ENCODE data around the gene TMEM272. TPM values are rescaled to one million over a fixed set of nuclear protein-coding genes. Genes with fewer than 3 reads are reported as not detected.

TMEM272 gene
- total RNA-seq, 1 donor from 2014 or later, result 0.12 TPM

GRCh38 chr13:51873837-51874236, 28.9 kb upstream of the TMEM272 start:
- Mint-ChIP-seq H3K27me3 (ENCODE audit: low read depth) (no peaks in the 10 kb centered on the region), H3K36me3 (ENCODE audit: low read depth) (peaks cover 5% of the 10 kb centered on the region), H3K27ac (ENCODE audit: unreplicated experiment) (no peak overlapping the region), H3K4me3 (ENCODE audit: unreplicated experiment) (no peak overlapping the region), H3K4me1 (ENCODE audit: low read depth) (peaks cover 13% of the 10 kb centered on the region), H3K9me3 (ENCODE audit: low read depth) (no peaks in the 10 kb centered on the region)
- no peak for DNase-seq (ENCODE audit: low spot score)
- TF ChIP-seq CTCF (IDR thresholded peaks at IDR 0.05), result no peak

- no peak for DNase-seq (ENCODE audit: low spot score)
- H3K4me3 Mint-ChIP-seq (ENCODE audit: unreplicated experiment), result no peak overlapping the region
- peaks cover 13% of the 10 kb centered on the region for H3K4me1 Mint-ChIP-seq (ENCODE audit: low read depth)
- no peak for TF ChIP-seq CTCF (IDR thresholded peaks at IDR 0.05)
- no peaks in the 10 kb centered on the region for H3K27me3 Mint-ChIP-seq (ENCODE audit: low read depth)
- no peaks in the 10 kb centered on the region for H3K9me3 Mint-ChIP-seq (ENCODE audit: low read depth)
- H3K27ac Mint-ChIP-seq (ENCODE audit: unreplicated experiment), result no peak overlapping the region
- H3K36me3 Mint-ChIP-seq (ENCODE audit: low read depth), result peaks cover 5% of the 10 kb centered on the region
Observed at GRCh38 chr13:51873117-51873798, 28.3 kb upstream of the TMEM272 start.

- DNase-seq (ENCODE audit: low spot score), result no peak
- H3K4me3 Mint-ChIP-seq (ENCODE audit: unreplicated experiment), result no peak overlapping the region
- peaks cover 13% of the 10 kb centered on the region for H3K4me1 Mint-ChIP-seq (ENCODE audit: low read depth)
- no peaks in the 10 kb centered on the region for H3K9me3 Mint-ChIP-seq (ENCODE audit: low read depth)
- no peaks in the 10 kb centered on the region for H3K36me3 Mint-ChIP-seq (ENCODE audit: low read depth)
- no peaks in the 10 kb centered on the region for H3K27me3 Mint-ChIP-seq (ENCODE audit: low read depth)
- H3K27ac Mint-ChIP-seq (ENCODE audit: unreplicated experiment), result no peak overlapping the region
- TF ChIP-seq CTCF (IDR thresholded peaks at IDR 0.05), result no peak
Observed at GRCh38 chr13:51870616-51871015, 25.6 kb upstream of the TMEM272 start.

GRCh38 chr13:51869916-51870315, 24.9 kb upstream of the TMEM272 start:
- Mint-ChIP-seq H3K9me3 (ENCODE audit: low read depth) (no peaks in the 10 kb centered on the region), H3K4me3 (ENCODE audit: unreplicated experiment) (no peak overlapping the region), H3K4me1 (ENCODE audit: low read depth) (peaks cover 13% of the 10 kb centered on the region), H3K27ac (ENCODE audit: unreplicated experiment) (no peak overlapping the region), H3K27me3 (ENCODE audit: low read depth) (no peaks in the 10 kb centered on the region), H3K36me3 (ENCODE audit: low read depth) (no peaks in the 10 kb centered on the region)
- no peak for TF ChIP-seq CTCF (IDR thresholded peaks at IDR 0.05)
- DNase-seq (ENCODE audit: low spot score), result no peak

GRCh38 chr13:51867062-51867461, 22.1 kb upstream of the TMEM272 start:
- no peak for TF ChIP-seq CTCF (IDR thresholded peaks at IDR 0.05)
- H3K4me1 Mint-ChIP-seq (ENCODE audit: low read depth), result no peaks in the 10 kb centered on the region
- no peak for DNase-seq (ENCODE audit: low spot score)
- no peaks in the 10 kb centered on the region for H3K9me3 Mint-ChIP-seq (ENCODE audit: low read depth)
- no peak overlapping the region for H3K27ac Mint-ChIP-seq (ENCODE audit: unreplicated experiment)
- no peaks in the 10 kb centered on the region for H3K27me3 Mint-ChIP-seq (ENCODE audit: low read depth)
- no peaks in the 10 kb centered on the region for H3K36me3 Mint-ChIP-seq (ENCODE audit: low read depth)
- no peak overlapping the region for H3K4me3 Mint-ChIP-seq (ENCODE audit: unreplicated experiment)
